RWPE2 (cell line): Measurements from ENCODE around the gene ITFG1.

ENCODE experiments used
- ATAC-seq: fragments of 200-7000 bp; cut with Tn5 transposase; 3 replicates; pipeline ENCODE4 v1.9.1; 2021; ENCODE audit warnings: low read depth
- DNase-seq: peaks from one replicate; pipeline ENCODE4 v3.0.0-alpha.2; 2020; ENCODE audit warnings: low spot score
- H3K27ac ChIP-seq: fragments of 450-650 bp; 2 replicates; pipeline ENCODE4 v1.5.1; 2017; ENCODE audit warnings: mild to moderate bottlenecking; ENCODE audit not compliant: poor library complexity, severe bottlenecking
- H3K27me3 ChIP-seq: fragments of 250-450 bp; sonication (Bioruptor Pico); 2 replicates; pipeline ENCODE4 v1.5.1; 2021; ENCODE audit warnings: mild to moderate bottlenecking, moderate library complexity; ENCODE audit not compliant: insufficient read depth, poor library complexity, severe bottlenecking
- H3K36me3 ChIP-seq: fragments of 250-450 bp; sonication (Bioruptor Pico); 2 replicates; pipeline ENCODE4 v1.5.1; 2020; ENCODE audit warnings: low read depth, mild to moderate bottlenecking, moderate library complexity
- H3K4me1 ChIP-seq: fragments of 250-450 bp; sonication (Bioruptor Pico); 2 replicates; pipeline ENCODE4 v1.5.1; 2021; ENCODE audit warnings: mild to moderate bottlenecking, moderate library complexity; ENCODE audit not compliant: insufficient read depth, poor library complexity, severe bottlenecking
- H3K4me3 ChIP-seq: fragments of 250-450 bp; sonication (Bioruptor Pico); 2 replicates; pipeline ENCODE4 v1.5.1; 2021; ENCODE audit warnings: mild to moderate bottlenecking, moderate library complexity; ENCODE audit not compliant: severe bottlenecking
- H3K9me3 ChIP-seq: fragments of 250-450 bp; sonication (Bioruptor Pico); 2 replicates; pipeline ENCODE4 v1.5.1; 2021; ENCODE audit warnings: mild to moderate bottlenecking, moderate library complexity; ENCODE audit not compliant: severe bottlenecking
- CTCF ChIP-seq: fragments of 450-650 bp; IDR thresholded peaks from one replicate; pipeline ENCODE4 v1.5.1; 2017; ENCODE audit warnings: mild to moderate bottlenecking, moderate library complexity; ENCODE audit not compliant: poor library complexity, severe bottlenecking

Gene ITFG1

DNA sequence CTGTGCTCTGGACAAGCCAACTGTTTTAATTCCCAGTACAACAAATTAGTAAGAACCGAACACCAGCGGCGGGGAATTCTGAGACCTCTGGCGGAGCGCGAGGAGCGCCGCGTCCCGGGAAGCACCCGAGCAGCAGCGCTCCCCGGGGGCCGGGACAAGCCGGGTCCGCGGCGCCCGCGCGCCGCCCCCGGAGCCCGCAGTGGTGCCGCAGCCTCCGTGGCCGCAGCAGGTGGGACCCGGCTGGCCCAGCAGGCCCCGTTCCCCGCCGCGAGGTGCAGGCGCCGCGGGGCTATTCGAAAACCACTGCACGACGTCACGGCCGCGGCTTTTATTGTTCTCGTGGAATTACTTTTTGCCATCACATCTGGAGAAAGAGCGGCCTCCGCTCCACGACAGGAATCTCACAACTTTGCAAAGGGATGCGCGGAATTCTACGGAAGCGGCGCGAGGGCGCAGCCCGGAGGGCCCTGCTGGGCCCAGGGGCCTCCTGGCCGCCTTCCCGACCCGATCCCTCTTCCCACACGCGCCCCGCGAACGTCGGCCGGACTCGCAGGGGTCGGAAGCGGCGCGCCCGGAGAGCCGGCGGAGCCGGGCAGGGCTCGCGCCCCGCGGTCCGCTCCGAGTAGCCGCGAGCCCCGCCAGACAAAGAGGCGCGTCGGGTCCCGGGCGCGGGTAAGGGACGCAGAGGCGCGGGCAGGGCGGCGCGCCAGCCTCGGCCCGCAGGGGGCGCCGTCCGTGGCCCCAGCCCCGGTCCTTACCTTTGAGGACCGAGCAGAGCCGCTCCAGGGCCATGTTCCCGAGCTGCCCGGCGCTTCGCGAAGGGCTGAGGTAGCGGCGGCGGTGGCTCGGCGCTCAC is 317.8 kb downstream of the ITFG1 start:
- Histone ChIP-seq H3K27ac (peak overlapping the region; percentile 47), H3K9me3 (no peaks in the 10 kb centered on the region), H3K4me1 (peaks cover 34% of the 10 kb centered on the region), H3K4me3 (peak overlapping the region; percentile 95), H3K36me3 (no peaks in the 10 kb centered on the region), H3K27me3 (no peaks in the 10 kb centered on the region)
- ATAC-seq (peak; percentile 58), DNase-seq (peak; percentile 66)
- peak; percentile 84 for TF ChIP-seq CTCF

- DNase-seq: no peak
- H3K27ac ChIP-seq: peak overlapping the region; percentile 47
- H3K4me3 ChIP-seq: peak overlapping the region; percentile 95
- no peaks in the 10 kb centered on the region for H3K27me3 ChIP-seq
- no peak for ATAC-seq
- H3K36me3 ChIP-seq: no peaks in the 10 kb centered on the region
- TF ChIP-seq CTCF: no peak
- no peaks in the 10 kb centered on the region for H3K9me3 ChIP-seq
- H3K4me1 ChIP-seq: peaks cover 40% of the 10 kb centered on the region
These were observed 318.4 kb downstream of the ITFG1 start for GRCh38 chr16:47142486-47142820.

DNA sequence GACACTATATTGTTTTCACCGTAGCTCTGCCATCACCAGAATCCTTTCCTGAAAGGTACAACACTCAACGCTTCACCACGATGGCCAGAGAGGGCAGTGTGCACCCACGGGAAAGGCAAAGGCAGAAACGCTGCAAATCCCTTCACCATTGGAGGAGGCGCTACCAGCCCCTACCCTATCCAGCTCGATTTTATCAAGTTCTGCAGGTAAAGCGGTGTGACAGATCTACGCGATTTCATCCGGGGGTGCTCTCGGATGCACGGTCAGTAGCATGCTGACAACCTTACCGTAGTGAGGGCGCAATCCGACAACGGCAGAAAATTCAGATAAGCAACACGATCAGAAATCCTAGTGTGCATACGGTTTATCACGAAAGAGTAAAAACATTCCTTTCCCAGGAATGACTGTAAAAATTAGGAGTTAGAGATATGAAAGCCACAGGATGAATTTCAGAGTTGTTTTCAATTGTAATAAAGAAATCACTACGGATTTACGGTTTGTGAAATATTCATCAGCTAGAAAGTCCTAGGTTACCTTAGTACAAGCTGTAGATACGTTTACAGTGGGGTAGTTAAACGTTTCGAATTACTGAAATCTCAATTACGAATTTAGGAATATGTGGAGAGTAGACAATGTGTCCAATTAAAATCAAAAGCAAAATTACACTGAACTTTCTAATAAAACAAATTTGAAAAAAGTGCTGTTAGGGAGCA is 318.9 kb downstream of the ITFG1 start:
- ATAC-seq (peak; percentile 80), DNase-seq (peak; percentile 90)
- Histone ChIP-seq H3K4me1 (peaks cover 46% of the 10 kb centered on the region), H3K36me3 (no peaks in the 10 kb centered on the region), H3K27me3 (no peaks in the 10 kb centered on the region), H3K27ac (peak overlapping the region; percentile 47), H3K9me3 (no peaks in the 10 kb centered on the region), H3K4me3 (peak overlapping the region; percentile 95)
- TF ChIP-seq CTCF: peak; percentile 98

- Histone ChIP-seq H3K36me3 (no peaks in the 10 kb centered on the region), H3K27me3 (no peaks in the 10 kb centered on the region), H3K4me1 (peaks cover 58% of the 10 kb centered on the region), H3K27ac (peak overlapping the region; percentile 73), H3K4me3 (no peak overlapping the region), H3K9me3 (no peaks in the 10 kb centered on the region)
- ATAC-seq (no peak), DNase-seq (no peak)
- no peak for TF ChIP-seq CTCF
These were observed 320.2 kb downstream of the ITFG1 start for GRCh38 chr16:47140686-47141085.
